Measurements from ENCODE around the gene ATP2B3. TPM values are rescaled to one million over a fixed set of nuclear protein-coding genes. Genes with fewer than 3 reads are reported as not detected.
A peak's percentile ranks its signal among the peaks of the same experiment; 100 is the strongest.

The ATP2B3 gene
- total RNA-seq, 1 donor from 2014 or later: not detected

- DNase-seq: no peak
- H3K36me3 ChIP-seq: no peaks in the 10 kb centered on the region
- H3K27me3 ChIP-seq (ENCODE audit: low read depth): no peaks in the 10 kb centered on the region
- intact Hi-C loops (cut with micrococcal nuclease): no loop called here
- H3K4me3 ChIP-seq: peak within 1 kb of the TSS; percentile 82
- peak within 1 kb of the TSS; percentile 90 for H3K27ac ChIP-seq (replicated peaks)
- no peaks in the 10 kb centered on the region for H3K9me3 ChIP-seq (replicated peaks)
- peaks cover 43% of the 10 kb centered on the region for H3K4me1 ChIP-seq
- no peak for TF ChIP-seq CTCF (IDR thresholded peaks at IDR 0.05; ENCODE audit: borderline replicate concordance)
Observed at GRCh38 chrX:153598541-153599191, 81.2 kb downstream of the ATP2B3 start, which contains the start of gene CCNQ. CCNQ (minus strand) TSS chrX:153599139; CDS start chrX:153599073, 66 bp downstream.

- no peak for TF ChIP-seq CTCF (IDR thresholded peaks at IDR 0.05; ENCODE audit: borderline replicate concordance)
- Histone ChIP-seq H3K4me1 (peaks cover 36% of the 10 kb centered on the region), H3K27ac (replicated peaks) (peak overlapping the region; percentile 83), H3K27me3 (ENCODE audit: low read depth) (no peaks in the 10 kb centered on the region), H3K9me3 (replicated peaks) (no peaks in the 10 kb centered on the region), H3K36me3 (no peaks in the 10 kb centered on the region), H3K4me3 (peak overlapping the region; percentile 82)
- peak; percentile 88 for DNase-seq
- intact Hi-C loops (cut with micrococcal nuclease): no loop called here
Observed at GRCh38 chrX:153599192-153600031, 82.0 kb downstream of the ATP2B3 start.

GRCh38 chrX:153600032-153600373 is 82.6 kb downstream of the ATP2B3 start:
- no peaks in the 10 kb centered on the region for H3K36me3 ChIP-seq
- TF ChIP-seq CTCF (IDR thresholded peaks at IDR 0.05; ENCODE audit: borderline replicate concordance): no peak
- no peak for DNase-seq
- H3K4me1 ChIP-seq: peaks cover 31% of the 10 kb centered on the region
- no peaks in the 10 kb centered on the region for H3K9me3 ChIP-seq (replicated peaks)
- intact Hi-C loops (cut with micrococcal nuclease): no loop called here
- peak overlapping the region; percentile 74 for H3K4me3 ChIP-seq
- peak overlapping the region; percentile 83 for H3K27ac ChIP-seq (replicated peaks)
- no peaks in the 10 kb centered on the region for H3K27me3 ChIP-seq (ENCODE audit: low read depth)

- no peaks in the 10 kb centered on the region for H3K9me3 ChIP-seq (replicated peaks)
- no peaks in the 10 kb centered on the region for H3K27me3 ChIP-seq (ENCODE audit: low read depth)
- no peak for TF ChIP-seq CTCF (IDR thresholded peaks at IDR 0.05; ENCODE audit: borderline replicate concordance)
- no peak for DNase-seq
- intact Hi-C loops (cut with micrococcal nuclease): no loop called here
- H3K36me3 ChIP-seq: no peaks in the 10 kb centered on the region
- H3K4me1 ChIP-seq: peaks cover 31% of the 10 kb centered on the region
- no peak overlapping the region for H3K4me3 ChIP-seq
- no peak overlapping the region for H3K27ac ChIP-seq (replicated peaks)
Observed at GRCh38 chrX:153600921-153601320, 83.5 kb downstream of the ATP2B3 start.

- intact Hi-C loops (cut with micrococcal nuclease): no loop called here
- DNase-seq: no peak
- Histone ChIP-seq H3K4me1 (peaks cover 29% of the 10 kb centered on the region), H3K36me3 (no peaks in the 10 kb centered on the region), H3K4me3 (no peak overlapping the region), H3K27ac (replicated peaks) (no peak overlapping the region), H3K27me3 (ENCODE audit: low read depth) (no peaks in the 10 kb centered on the region), H3K9me3 (replicated peaks) (no peaks in the 10 kb centered on the region)
- TF ChIP-seq CTCF (IDR thresholded peaks at IDR 0.05; ENCODE audit: borderline replicate concordance): no peak
Observed at GRCh38 chrX:153601511-153602110, 84.2 kb downstream of the ATP2B3 start.
